ENCODE results near the gene BAIAP2L1. TPM values are rescaled to one million over a fixed set of nuclear protein-coding genes. Genes with fewer than 3 reads are reported as not detected.

BAIAP2L1 gene
- total and polyA plus RNA-seq, 2 donors from 2014 or later = 9.6 to 18.8 TPM

- no peak overlapping the region for H3K27ac ChIP-seq (ENCODE audit: low read depth in 2 of 2, low read length in 2 of 2)
- no peak overlapping the region for H3K4me3 ChIP-seq (ENCODE audit: low read length in 3 of 3)
- no peak for TF ChIP-seq CTCF (IDR thresholded peaks at IDR 0.05; ENCODE audit: borderline replicate concordance, extremely low read depth, insufficient read depth)
- H3K4me1 ChIP-seq (ENCODE audit: control insufficient read depth in 2 of 3, insufficient read depth in 2 of 3, low read depth in 1 of 3, low read length in 3 of 3) = no peaks in the 10 kb centered on the region
- H3K36me3 ChIP-seq (ENCODE audit: control insufficient read depth in 2 of 3, insufficient read depth in 3 of 3, low read length in 3 of 3) = peaks cover 0 to 6% (median 3%) of the 10 kb centered on the region in 3 donors
- DNase-seq = no peak
- no peak for FAIRE-seq
- intact Hi-C loops (cut with DNase I) = no loop called here
- no peaks in the 10 kb centered on the region for H3K27me3 ChIP-seq (ENCODE audit: control insufficient read depth, insufficient read depth, low read length)
- no peaks in the 10 kb centered on the region for H3K9me3 ChIP-seq (ENCODE audit: control insufficient read depth in 2 of 3, insufficient read depth in 1 of 3, low read length in 3 of 3)
- H3K9ac ChIP-seq (ENCODE audit: low read length in 3 of 3) = no peak overlapping the region
These were observed 158.5 kb downstream of the BAIAP2L1 start for GRCh38 chr7:98242342-98242741.

GRCh38 chr7:98241674-98242241 lies 159.1 kb downstream of the BAIAP2L1 start:
- intact Hi-C loops (cut with DNase I) = no loop called here
- DNase-seq = no peak

More at GRCh38 chr7:98241674-98242241, 159.1 kb downstream of the BAIAP2L1 start:
- Histone ChIP-seq H3K4me3 (ENCODE audit: low read length in 3 of 3) (no peak overlapping the region), H3K27me3 (ENCODE audit: control insufficient read depth, insufficient read depth, low read length) (no peaks in the 10 kb centered on the region), H3K4me1 (ENCODE audit: control insufficient read depth in 2 of 3, insufficient read depth in 2 of 3, low read depth in 1 of 3, low read length in 3 of 3) (no peaks in the 10 kb centered on the region), H3K27ac (ENCODE audit: low read depth in 2 of 2, low read length in 2 of 2) (no peak overlapping the region), H3K9me3 (ENCODE audit: control insufficient read depth in 2 of 3, insufficient read depth in 1 of 3, low read length in 3 of 3) (no peaks in the 10 kb centered on the region), H3K36me3 (ENCODE audit: control insufficient read depth in 2 of 3, insufficient read depth in 3 of 3, low read length in 3 of 3) (peaks cover 0 to 6% (median 3%) of the 10 kb centered on the region in 3 donors), H3K9ac (ENCODE audit: low read length in 3 of 3) (no peak overlapping the region)
- no peak for FAIRE-seq
- TF ChIP-seq CTCF (IDR thresholded peaks at IDR 0.05; ENCODE audit: borderline replicate concordance, extremely low read depth, insufficient read depth) = no peak

Other genes with a start within 250 kb of the BAIAP2L1 start
- 3.1 TPM for gene BHLHA15, start 189.7 kb downstream of the BAIAP2L1 start, total RNA-seq
- not detected for gene BHLHA15, start 189.7 kb downstream of the BAIAP2L1 start, polyA plus RNA-seq (ENCODE audit: insufficient read depth, low read depth, low replicate concordance)
- gene TECPR1, start 148.9 kb downstream of the BAIAP2L1 start, total RNA-seq = 39.5 TPM
- gene TECPR1, start 148.9 kb downstream of the BAIAP2L1 start, polyA plus RNA-seq (ENCODE audit: insufficient read depth, low read depth, low replicate concordance) = 5.1 TPM
- 192 TPM for gene BRI3, start 119.4 kb downstream of the BAIAP2L1 start, total RNA-seq
- gene BRI3, start 119.4 kb downstream of the BAIAP2L1 start, polyA plus RNA-seq (ENCODE audit: insufficient read depth, low read depth, low replicate concordance) = 240 TPM
- 2.0 TPM for gene NPTX2, start 216.2 kb upstream of the BAIAP2L1 start, total RNA-seq
- gene NPTX2, start 216.2 kb upstream of the BAIAP2L1 start, polyA plus RNA-seq (ENCODE audit: insufficient read depth, low read depth, low replicate concordance) = 0.26 TPM

All from kidney (tissue), 14 donors.